ENCODE results near the gene MEGF11.
"Not testable (repeated sequence)": the region's sequence is repeated elsewhere in the genome, so short reads cannot be mapped to it uniquely, and the experiment has no call there.

The MEGF11 gene

GRCh38 chr15:66249605-66250174 lies 3.9 kb downstream of the MEGF11 start:
- H3K4me2 ChIP-seq = no peak overlapping the region
- no peak overlapping the region for H3K4me3 ChIP-seq
- peaks cover 5 to 23% (median 18%) of the 10 kb centered on the region in 10 experiments; a peak in 15 of 20 replicates for H3K4me1 ChIP-seq

GRCh38 chr15:66246937-66247336 lies 6.6 kb downstream of the MEGF11 start:
- TF ChIP-seq Cebpa-rat (IDR thresholded peaks at IDR 0.05) = no peak
- H3K4me3 ChIP-seq = no peak overlapping the region
- H3K27me3 ChIP-seq = peaks cover 21 to 33% (median 25%) of the 10 kb centered on the region in 11 experiments
- H3K36me3 ChIP-seq = no peaks in the 10 kb centered on the region
- no peaks in the 10 kb centered on the region for H3K9me3 ChIP-seq (replicated peaks in 1 of 11)
- no peak overlapping the region for H3K27ac ChIP-seq
- no peak overlapping the region for H3K4me2 ChIP-seq
- H3K4me1 ChIP-seq = no peaks in the 10 kb centered on the region; a peak in 1 of 20 replicates
- peaks cover 0 to 13% (median 0%) of the 10 kb centered on the region in 11 experiments; a peak in 3 of 22 replicates for H4K20me1 ChIP-seq
- H3K9ac ChIP-seq = no peak overlapping the region

More at GRCh38 chr15:66249605-66250174, 3.9 kb downstream of the MEGF11 start:
- H3K27ac ChIP-seq = no peak overlapping the region
- no peak overlapping the region for H3K9ac ChIP-seq
- peaks cover 49 to 60% (median 53%) of the 10 kb centered on the region in 11 experiments for H3K27me3 ChIP-seq
- no peak for TF ChIP-seq Cebpa-rat (IDR thresholded peaks at IDR 0.05)
- peaks cover 0 to 33% (median 18%) of the 10 kb centered on the region in 11 experiments; a peak in 14 of 22 replicates for H4K20me1 ChIP-seq
- no peaks in the 10 kb centered on the region for H3K9me3 ChIP-seq (replicated peaks in 1 of 11)
- H3K36me3 ChIP-seq = no peaks in the 10 kb centered on the region

GRCh38 chr15:66245832-66246231 lies 7.7 kb downstream of the MEGF11 start:
- H3K27ac ChIP-seq; H3K4me3 ChIP-seq; H3K4me2 ChIP-seq; H3K9ac ChIP-seq; H4K20me1 ChIP-seq; H3K36me3 ChIP-seq; H3K4me1 ChIP-seq; H3K9me3 ChIP-seq (replicated peaks in 1 of 11): not testable (repeated sequence)
- peaks cover 10 to 22% (median 14%) of the 10 kb centered on the region in 11 experiments for H3K27me3 ChIP-seq

- Histone ChIP-seq H3K4me2 (no peak overlapping the region), H4K20me1 (no peaks in the 10 kb centered on the region), H3K27ac (no peak overlapping the region)
Observed at GRCh38 chr15:66241908-66242285, 11.7 kb downstream of the MEGF11 start.

GRCh38 chr15:66241087-66241907 lies 12.3 kb downstream of the MEGF11 start:
- H3K9ac ChIP-seq = no peak overlapping the region
- no peaks in the 10 kb centered on the region for H4K20me1 ChIP-seq
- H3K4me1 ChIP-seq = no peaks in the 10 kb centered on the region
- H3K27ac ChIP-seq = no peak overlapping the region
- no peaks in the 10 kb centered on the region for H3K36me3 ChIP-seq
- no peaks in the 10 kb centered on the region for H3K9me3 ChIP-seq (replicated peaks in 1 of 11)
- H3K4me3 ChIP-seq = no peak overlapping the region
- no peak overlapping the region for H3K4me2 ChIP-seq
- H3K27me3 ChIP-seq = no peaks in the 10 kb centered on the region
- TF ChIP-seq Cebpa-rat (IDR thresholded peaks at IDR 0.05) = no peak

More at GRCh38 chr15:66241908-66242285, 11.7 kb downstream of the MEGF11 start:
- H3K36me3 ChIP-seq = no peaks in the 10 kb centered on the region
- no peak overlapping the region for H3K9ac ChIP-seq
- H3K4me3 ChIP-seq = no peak overlapping the region
- H3K27me3 ChIP-seq = no peaks in the 10 kb centered on the region
- H3K9me3 ChIP-seq (replicated peaks in 1 of 11) = no peaks in the 10 kb centered on the region
- no peak for TF ChIP-seq Cebpa-rat (IDR thresholded peaks at IDR 0.05)
- no peaks in the 10 kb centered on the region for H3K4me1 ChIP-seq

- no peaks in the 10 kb centered on the region for H3K9me3 ChIP-seq (replicated peaks in 1 of 11)
- no peak overlapping the region for H3K4me2 ChIP-seq
- H3K4me3 ChIP-seq = no peak overlapping the region
- H3K36me3 ChIP-seq = no peaks in the 10 kb centered on the region
- no peak overlapping the region for H3K9ac ChIP-seq
- H4K20me1 ChIP-seq = no peaks in the 10 kb centered on the region
- H3K27me3 ChIP-seq = no peaks in the 10 kb centered on the region
- no peak overlapping the region for H3K27ac ChIP-seq
- no peak for TF ChIP-seq Cebpa-rat (IDR thresholded peaks at IDR 0.05)
- no peaks in the 10 kb centered on the region for H3K4me1 ChIP-seq
Observed at GRCh38 chr15:66240240-66240794, 13.2 kb downstream of the MEGF11 start.

GRCh38 chr15:66239514-66239913 lies 14.0 kb downstream of the MEGF11 start:
- no peaks in the 10 kb centered on the region for H3K27me3 ChIP-seq
- TF ChIP-seq Cebpa-rat (IDR thresholded peaks at IDR 0.05) = no peak

GRCh38 chr15:66238318-66238717 lies 15.2 kb downstream of the MEGF11 start:
- no peak overlapping the region for H3K4me3 ChIP-seq
- H3K9me3 ChIP-seq (replicated peaks in 1 of 11) = no peaks in the 10 kb centered on the region
- H3K36me3 ChIP-seq = no peaks in the 10 kb centered on the region
- H3K27me3 ChIP-seq = no peaks in the 10 kb centered on the region
- H3K4me1 ChIP-seq = no peaks in the 10 kb centered on the region
- no peak overlapping the region for H3K9ac ChIP-seq
- no peak overlapping the region for H3K4me2 ChIP-seq
- H4K20me1 ChIP-seq = no peaks in the 10 kb centered on the region
- no peak overlapping the region for H3K27ac ChIP-seq
- TF ChIP-seq Cebpa-rat (IDR thresholded peaks at IDR 0.05) = no peak

More at GRCh38 chr15:66239514-66239913, 14.0 kb downstream of the MEGF11 start:
- Histone ChIP-seq H3K27ac (no peak overlapping the region), H3K4me3 (no peak overlapping the region), H3K9me3 (replicated peaks in 1 of 11) (no peaks in the 10 kb centered on the region), H3K9ac (no peak overlapping the region), H3K4me2 (no peak overlapping the region), H4K20me1 (no peaks in the 10 kb centered on the region), H3K36me3 (no peaks in the 10 kb centered on the region), H3K4me1 (no peaks in the 10 kb centered on the region)

- no peak overlapping the region for H3K9ac ChIP-seq
- H4K20me1 ChIP-seq = no peaks in the 10 kb centered on the region
- no peak overlapping the region for H3K4me3 ChIP-seq
- no peaks in the 10 kb centered on the region for H3K27me3 ChIP-seq
- H3K36me3 ChIP-seq = no peaks in the 10 kb centered on the region
- H3K9me3 ChIP-seq (replicated peaks in 1 of 11) = no peaks in the 10 kb centered on the region
- no peaks in the 10 kb centered on the region for H3K4me1 ChIP-seq
- no peak for TF ChIP-seq Cebpa-rat (IDR thresholded peaks at IDR 0.05)
- no peak overlapping the region for H3K4me2 ChIP-seq
- no peak overlapping the region for H3K27ac ChIP-seq
Observed at GRCh38 chr15:66237513-66238235, 15.9 kb downstream of the MEGF11 start.

All from BLaER1 treated with 17β-estradiol and CSF1 and Interleukin-3, amounts not matched to agents 10 nM and 100 nM (cell line).